PFSK-1 (cell line): ENCODE measurements around the gene SHOX.

Experiments
- FOXP2 ChIP-seq: optimal IDR thresholded peaks from 2 replicates; pipeline ENCODE3; 2011; ENCODE audit warnings: borderline replicate concordance, control low read depth, inconsistent platforms; ENCODE audit not compliant: insufficient read depth; ENCODE audit errors: extremely low read length, extremely low read depth
- POLR2AphosphoS5 ChIP-seq: IDR thresholded peaks from 2 replicates; pipeline ENCODE4 v1.6.1; 2012; ENCODE audit warnings: low read depth, mild to moderate bottlenecking, control low read depth, low read length, moderate library complexity
- REST ChIP-seq, 2 experiments: IDR thresholded peaks; 2 replicates each; pipeline versions ENCODE4 v1.6.1 to v1.8.0; 2011 to 2012; ENCODE audit warnings: low read depth in 2 of 2, low read length in 2 of 2, control low read depth in 1 of 2, inconsistent platforms in 1 of 2, mild to moderate bottlenecking in 1 of 2, moderate library complexity in 1 of 2; ENCODE audit not compliant: insufficient read depth in 1 of 2
- SIN3A ChIP-seq: IDR thresholded peaks from 2 replicates; pipeline ENCODE4 v1.6.1; 2012; ENCODE audit warnings: mild to moderate bottlenecking, low read length, moderate library complexity, borderline replicate concordance; ENCODE audit not compliant: insufficient read depth
- TAF1 ChIP-seq: IDR thresholded peaks from 2 replicates; pipeline ENCODE4 v1.6.1; 2012; ENCODE audit warnings: low read length, control low read depth, borderline replicate concordance; ENCODE audit not compliant: insufficient read depth

The SHOX gene

GRCh38 chrX:679291-679979 is 48.8 kb downstream of the SHOX start:
- TF ChIP-seq SIN3A (no peak), POLR2AphosphoS5 (no peak), TAF1 (no peak), FOXP2 (no peak), REST (IDR thresholded peaks at IDR 0.05; ENCODE audit: insufficient read depth in 1 of 2, low read depth in 2 of 2, low read length in 2 of 2) (no peak)

GRCh38 chrX:680062-680461 is 49.5 kb downstream of the SHOX start:
- TF ChIP-seq SIN3A: no peak

GRCh38 chrX:681989-682388 is 51.4 kb downstream of the SHOX start:
- no peak for TF ChIP-seq TAF1
- TF ChIP-seq FOXP2: no peak
- TF ChIP-seq POLR2AphosphoS5: no peak
- TF ChIP-seq REST (IDR thresholded peaks at IDR 0.05; ENCODE audit: insufficient read depth in 1 of 2, low read depth in 2 of 2, low read length in 2 of 2): no peak
- no peak for TF ChIP-seq SIN3A

GRCh38 chrX:682892-683291 is 52.3 kb downstream of the SHOX start:
- TF ChIP-seq FOXP2 (no peak), POLR2AphosphoS5 (no peak), SIN3A (no peak), TAF1 (no peak), REST (IDR thresholded peaks at IDR 0.05; ENCODE audit: insufficient read depth in 1 of 2, low read depth in 2 of 2, low read length in 2 of 2) (no peak)

- TF ChIP-seq POLR2AphosphoS5 (no peak), SIN3A (no peak), FOXP2 (no peak), REST (IDR thresholded peaks at IDR 0.05; ENCODE audit: insufficient read depth in 1 of 2, low read depth in 2 of 2, low read length in 2 of 2) (no peak), TAF1 (no peak)
Measured at GRCh38 chrX:683576-683975, 53.0 kb downstream of the SHOX start.
